A549 (cell line): ENCODE measurements around the gene ERBB2. TPM values are rescaled to one million over a fixed set of nuclear protein-coding genes. Genes with fewer than 3 reads are reported as not detected.

ENCODE experiments used
- ATAC-seq, 2 experiments: fragments of 200-7000 bp in 1 of 2; fragments of >200 bp in 1 of 2; cut with Nextera tagmentation in 1 of 2; cut with Tn5 transposase in 1 of 2; 3 replicates each; pipeline versions ENCODE4 v1.8.0 to v1.9.1; 2018 to 2020; ENCODE audit warnings: mild to moderate bottlenecking in 1 of 2, moderate library complexity in 1 of 2
- CTCF ChIA-PET: fragments of 300-600 bp; sonication (Branson Sonifier 250); formaldehyde crosslinking; extraction: SDS; loops from one replicate; lab custom pipeline; 2021; ENCODE audit warnings: antibody characterized with exemption, inconsistent platforms; lab: Yijun Ruan, JAX
- POLR2A ChIA-PET: fragments of 350-600 bp; formaldehyde crosslinking; extraction: SDS; loops from one replicate; lab custom pipeline; 2021; ENCODE audit warnings: antibody characterized with exemption, inconsistent platforms; lab: Yijun Ruan, JAX
- DNase-seq, 2 experiments: peaks; one replicate each; pipeline versions ENCODE4 v3.0.0 to v3.0.0-alpha.2; 2011 to 2016; ENCODE audit warnings: low read depth in 1 of 2, low spot score in 1 of 2
- FAIRE-seq: peaks from 2 replicates; lab custom pipeline; 2011; peaks lifted over from hg19 to GRCh38; lab: Jason Lieb, UNC
- H3K27ac ChIP-seq, 2 experiments: fragments of >200 bp; sonication (Bioruptor Twin); formaldehyde crosslinking; 3 replicates each; pipeline ENCODE4 v1.5.1; 2016 to 2017
- H3K4me1 ChIP-seq: fragments of >200 bp; sonication (Bioruptor Twin); formaldehyde crosslinking; 3 replicates; pipeline ENCODE4 v1.6.1; 2016
- H3K4me2 ChIP-seq: fragments of >200 bp; sonication (Bioruptor Twin); formaldehyde crosslinking; 3 replicates; pipeline ENCODE4 v1.6.1; 2016
- H3K4me3 ChIP-seq: fragments of >200 bp; sonication (Bioruptor Twin); formaldehyde crosslinking; 3 replicates; pipeline ENCODE4 v1.5.1; 2016
- H3K9me3 ChIP-seq: fragments of >200 bp; sonication (Bioruptor Twin); formaldehyde crosslinking; 3 replicates; pipeline ENCODE4 v1.6.1; 2016
- CBX2 ChIP-seq: fragments of 200-600 bp; sonication (generic); IDR thresholded peaks from 2 replicates; pipeline ENCODE4 v1.6.1; 2016; ENCODE audit warnings: low read depth, mild to moderate bottlenecking, borderline replicate concordance
- CBX8 ChIP-seq: fragments of 200-600 bp; sonication (generic); IDR thresholded peaks from 2 replicates; pipeline ENCODE4 v1.6.1; 2016
- CHD4 ChIP-seq: fragments of 200-600 bp; sonication (generic); IDR thresholded peaks from 2 replicates; pipeline ENCODE4 v1.6.1; 2016; ENCODE audit warnings: antibody characterized with exemption, mild to moderate bottlenecking, borderline replicate concordance
- EHF ChIP-seq: fragments of 250-450 bp; sonication (Bioruptor Pico); IDR thresholded peaks from 2 replicates; pipeline ENCODE4 v1.5.0; 2020; ENCODE audit warnings: mild to moderate bottlenecking
- EHMT2 ChIP-seq: fragments of 200-600 bp; sonication (generic); IDR thresholded peaks from 2 replicates; pipeline ENCODE4 v1.6.1; 2016; ENCODE audit warnings: antibody characterized with exemption, low read depth, mild to moderate bottlenecking, moderate library complexity
- ELK1 ChIP-seq: fragments of 150-350 bp; IDR thresholded peaks from 2 replicates; pipeline ENCODE4 v1.6.1; 2014; ENCODE audit warnings: low read depth, mild to moderate bottlenecking, low read length
- EP300 ChIP-seq, 2 experiments: fragments of >200 bp; sonication (Bioruptor Twin); formaldehyde crosslinking; IDR thresholded peaks; 2 replicates in 1 of 2; 3 replicates in 1 of 2; pipeline ENCODE4 v1.6.1; 2016 to 2017
- ESRRA ChIP-seq: fragments of 150-350 bp; IDR thresholded peaks from 2 replicates; pipeline ENCODE4 v1.6.1; 2014; ENCODE audit warnings: mild to moderate bottlenecking, low read length, borderline replicate concordance
- FOSB ChIP-seq: fragments of 250-450 bp; sonication (Bioruptor Pico); IDR thresholded peaks from 2 replicates; pipeline ENCODE4 v1.5.0; 2020; ENCODE audit warnings: mild to moderate bottlenecking, moderate library complexity
- FOSL2 ChIP-seq, 2 experiments: fragments of 450-650 bp in 1 of 2; fragments of >200 bp in 1 of 2; sonication (Bioruptor Twin) in 1 of 2; formaldehyde crosslinking; IDR thresholded peaks; 2 replicates each; pipeline versions ENCODE4 v1.5.0 to v1.6.1; 2016 to 2020; ENCODE audit warnings: mild to moderate bottlenecking in 1 of 2, moderate library complexity in 1 of 2
- FOXS1 ChIP-seq: fragments of 250-450 bp; sonication (Bioruptor Pico); IDR thresholded peaks from 2 replicates; pipeline ENCODE4 v1.5.0; 2020; ENCODE audit warnings: mild to moderate bottlenecking, moderate library complexity
- HDAC2 ChIP-seq: fragments of 200-600 bp; sonication (generic); IDR thresholded peaks from 2 replicates; pipeline ENCODE4 v1.6.1; 2016
- HOXA7 ChIP-seq: fragments of 250-450 bp; sonication (Bioruptor Pico); IDR thresholded peaks from 2 replicates; pipeline ENCODE4 v1.5.0; 2020; ENCODE audit warnings: mild to moderate bottlenecking, moderate library complexity
- HOXB5 ChIP-seq: fragments of 250-450 bp; sonication (Bioruptor Pico); IDR thresholded peaks from 2 replicates; pipeline ENCODE4 v1.5.0; 2020; ENCODE audit warnings: mild to moderate bottlenecking, moderate library complexity
- KDM1A ChIP-seq: fragments of 200-600 bp; sonication (generic); IDR thresholded peaks from 2 replicates; pipeline ENCODE4 v1.6.1; 2016; ENCODE audit warnings: low read depth, mild to moderate bottlenecking
- MAX ChIP-seq: IDR thresholded peaks from 2 replicates; pipeline ENCODE4 v1.6.1; 2012
- MYC ChIP-seq: IDR thresholded peaks from 2 replicates; pipeline ENCODE4 v1.6.1; 2012; ENCODE audit warnings: mild to moderate bottlenecking, inconsistent platforms, low read length, improper control_type of control experiment, borderline replicate concordance
- NR3C1 ChIP-seq: fragments of >200 bp; sonication (Bioruptor Twin); formaldehyde crosslinking; IDR thresholded peaks from 3 replicates; pipeline ENCODE4 v1.6.1; 2017
- PBX3 ChIP-seq: IDR thresholded peaks from 2 replicates; pipeline ENCODE4 v1.6.1; 2012
- PHF8 ChIP-seq: fragments of 200-600 bp; sonication (generic); IDR thresholded peaks from 2 replicates; pipeline ENCODE4 v1.6.1; 2016; ENCODE audit warnings: low read depth, mild to moderate bottlenecking, antibody characterized with exemption, moderate library complexity, borderline replicate concordance
- POLR2AphosphoS2 ChIP-seq: conservative IDR thresholded peaks from 2 replicates; pipeline ENCODE4 v1.6.1; 2012; ENCODE audit warnings: low read length, improper control_type of control experiment, inconsistent platforms
- RFX5 ChIP-seq: fragments of 450-650 bp; IDR thresholded peaks from 2 replicates; pipeline ENCODE4 v1.7.1; 2014; ENCODE audit warnings: antibody characterized with exemption, mild to moderate bottlenecking, moderate library complexity
- RNF2 ChIP-seq: fragments of 200-600 bp; sonication (generic); IDR thresholded peaks from 2 replicates; pipeline ENCODE4 v1.6.1; 2016; ENCODE audit warnings: low read depth, mild to moderate bottlenecking, antibody characterized with exemption, moderate library complexity, borderline replicate concordance
- TP53 ChIP-seq: fragments of 250-450 bp; sonication (Bioruptor Pico); IDR thresholded peaks from 2 replicates; pipeline ENCODE4 v1.5.0; 2021; ENCODE audit warnings: mild to moderate bottlenecking, moderate library complexity
- USF2 ChIP-seq: fragments of 450-650 bp; IDR thresholded peaks from 2 replicates; pipeline ENCODE4 v1.6.1; 2014; ENCODE audit warnings: antibody characterized with exemption
- ZC3H11A ChIP-seq: fragments of 450-650 bp; IDR thresholded peaks from 2 replicates; pipeline ENCODE4 v1.6.1; 2014; ENCODE audit warnings: antibody characterized with exemption, mild to moderate bottlenecking
- WGBS: methylation state at CpG from one replicate; pipeline ENCODE4 v1.1.6; 2017; ENCODE audit errors: missing lambda C conversion rate; 5-methylcytosine and 5-hydroxymethylcytosine counted together
- polyA plus RNA-seq, 4 experiments: library from polyadenylated mRNA; depleted of rRNA in 3 of 4; stranded (reverse); fragments of >200 nt; fragmentation: RNase III in 1 of 4; extraction: RNeasy Plus Mini Kit Qiagen cat#74134 plus additional on column Dnase treatment in 1 of 4; gene quantifications; 2 replicates in 3 of 4; 3 replicates in 1 of 4; pipeline ENCODE4 v1.2.3, GENCODE V29; 2011 to 2017

The ERBB2 gene
- polyA plus RNA-seq, 2 of the 4 experiments (the other 2 are of a cell fraction) = 22.4 to 32.0 TPM

GRCh38 chr17:39675390-39676082 is 24.3 kb upstream of the ERBB2 start:
- no peaks in the 10 kb centered on the region for H3K9me3 ChIP-seq
- peaks cover 21% of the 10 kb centered on the region; the same call in 2 of the 3 replicates for H3K4me1 ChIP-seq
- FAIRE-seq (no peak), ATAC-seq (peak in 1 of 2 experiments; percentile 9; a peak in 3 of 6 replicates), DNase-seq (no peak)
- WGBS = 77% methylated on average over 10 of the region's 10 CpGs
- no peak overlapping the region for H3K4me3 ChIP-seq
- H3K4me2 ChIP-seq = no peak overlapping the region
- H3K27ac ChIP-seq = peak overlapping the region in 1 of 2 experiments; percentile 18; a peak in 2 of 6 replicates
- ChIA-PET CTCF (interaction anchor here (0.6 to 50.7 kb wide), 8 partner anchors 9 to 858 kb away, joined by 3 to 1391 read pairs (median 3); partner anchors contain the start of genes ERBB2, MIEN1, PGAP3 and PPP1R1B), POLR2A (interaction anchor here (1.3 kb wide), 1 partner anchor 12 kb away, joined by 7 read pairs; the partner anchor contains the start of gene PGAP3)
- TF ChIP-seq FOSB (CRISPR knock-in tag) = no peak
- no peak for TF ChIP-seq EHMT2
- no peak for TF ChIP-seq PBX3
- no peak for TF ChIP-seq HDAC2
- TF ChIP-seq FOXS1 (CRISPR knock-in tag) = no peak
- no peak for TF ChIP-seq TP53 (CRISPR knock-in tag)
- TF ChIP-seq RNF2 = no peak
- no peak for TF ChIP-seq USF2
- no peak for TF ChIP-seq EP300 (IDR thresholded peaks at IDR 0.05)

- TF ChIP-seq HOXB5 (no peak), CHD4 (peak; percentile 94; the same call in 1 of the 2 replicates), EP300 (IDR thresholded peaks at IDR 0.05) (no peak), KDM1A (peak; percentile 68; the same call in 1 of the 2 replicates), HDAC2 (peak; percentile 73; the same call in 1 of the 2 replicates)
- Histone ChIP-seq H3K4me2 (no peak overlapping the region), H3K4me1 (peaks cover 21% of the 10 kb centered on the region; the same call in 2 of the 3 replicates), H3K9me3 (no peaks in the 10 kb centered on the region), H3K4me3 (no peak overlapping the region), H3K27ac (no peak overlapping the region)
- DNase-seq (peak in 1 of 2 experiments; percentile 51), FAIRE-seq (no peak), ATAC-seq (peak; percentile 10 to 11; a peak in 3 of 6 replicates)
- ChIA-PET CTCF (interaction anchor here (0.6 to 50.7 kb wide), 8 partner anchors 4 to 857 kb away, joined by 3 to 1391 read pairs (median 32); partner anchors contain the start of genes ERBB2, MIEN1, PGAP3 and PNMT), POLR2A (no interaction called here)
- 73% methylated on average over 7 of the region's 7 CpGs for WGBS
Measured at GRCh38 chr17:39676198-39676819, 23.6 kb upstream of the ERBB2 start.

GRCh38 chr17:39677072-39677471 is 22.8 kb upstream of the ERBB2 start:
- 89% methylated on average over 8 of the region's 8 CpGs for WGBS
- POLR2A ChIA-PET = no interaction called here

More at GRCh38 chr17:39677072-39677471, 22.8 kb upstream of the ERBB2 start:
- FAIRE-seq (no peak), DNase-seq (no peak), ATAC-seq (no peak)
- Histone ChIP-seq H3K4me2 (no peak overlapping the region), H3K9me3 (no peaks in the 10 kb centered on the region), H3K4me1 (peaks cover 21% of the 10 kb centered on the region; the same call in 2 of the 3 replicates), H3K4me3 (no peak overlapping the region), H3K27ac (no peak overlapping the region)
- CTCF ChIA-PET = interaction anchor here (1.1 to 50.7 kb wide), 5 partner anchors 5 to 53 kb away, joined by 3 to 1391 read pairs (median 236); partner anchors contain the start of genes ERBB2, MIEN1, PGAP3 and PNMT
- TF ChIP-seq RFX5 = no peak
- no peak for TF ChIP-seq ESRRA
- TF ChIP-seq TP53 (CRISPR knock-in tag) = no peak
- no peak for TF ChIP-seq HDAC2
- TF ChIP-seq PBX3 = no peak
- TF ChIP-seq CBX2 = no peak
- no peak for TF ChIP-seq EHMT2
- no peak for TF ChIP-seq PHF8
- TF ChIP-seq MYC = no peak
- no peak for TF ChIP-seq FOXS1 (CRISPR knock-in tag)
- no peak for TF ChIP-seq POLR2AphosphoS2
- TF ChIP-seq ELK1 = no peak
- TF ChIP-seq NR3C1 = no peak
- no peak for TF ChIP-seq HOXA7 (CRISPR knock-in tag)
- TF ChIP-seq MAX = no peak
- no peak for TF ChIP-seq ZC3H11A
- TF ChIP-seq CBX8 = no peak
- TF ChIP-seq EHF (CRISPR knock-in tag) = no peak
- no peak for TF ChIP-seq KDM1A
- TF ChIP-seq FOSL2 (IDR thresholded peaks at IDR 0.05) = no peak
- TF ChIP-seq FOSL2 (CRISPR knock-in tag; IDR thresholded peaks at IDR 0.05) = no peak
